CD14-positive monocyte (primary cell): Measurements from ENCODE around the gene FAF1. TPM values are rescaled to one million over a fixed set of nuclear protein-coding genes. Genes with fewer than 3 reads are reported as not detected.
A peak's percentile ranks its signal among the peaks of the same experiment; 100 is the strongest.
"Not testable (repeated sequence)": the region's sequence is repeated elsewhere in the genome, so short reads cannot be mapped to it uniquely, and the experiment has no call there.

Experiments used
- DNase-seq, 3 donors: peaks; one replicate each; pipeline ENCODE4 v3.0.0-alpha.2; 2011 to 2022
- H2AFZ ChIP-seq: 2 replicates; pipeline ENCODE4 v1.6.0; 2012; ENCODE audit warnings: mild to moderate bottlenecking, low read depth, low read length, inconsistent platforms; ENCODE audit not compliant: insufficient read depth, poor library complexity, severe bottlenecking
- H3K27ac ChIP-seq, 2 donors: 1 replicate in 1 of 2; 2 replicates in 1 of 2; pipeline ENCODE4 v1.5.1; 2012 to 2013; ENCODE audit warnings: low read length in 2 of 2, control low read depth in 1 of 2, inconsistent platforms in 1 of 2, low read depth in 1 of 2, mild to moderate bottlenecking in 1 of 2
- H3K27me3 ChIP-seq, 2 donors: one replicate each; pipeline versions ENCODE4 v1.6.0 to v1.6.1; 2011 to 2013; ENCODE audit warnings: low read length in 2 of 2; ENCODE audit not compliant: control insufficient read depth in 2 of 2, insufficient read depth in 2 of 2
- H3K36me3 ChIP-seq, 2 donors: replicated peaks in 1 of 2; 1 replicate in 1 of 2; 2 replicates in 1 of 2; pipeline versions ENCODE4 v1.5.1 to v1.6.1; 2012 to 2013; ENCODE audit warnings: low read length in 2 of 2, control low read depth in 1 of 2, inconsistent platforms in 1 of 2, mild to moderate bottlenecking in 1 of 2; ENCODE audit not compliant: insufficient read depth in 2 of 2, control insufficient read depth in 1 of 2
- H3K4me1 ChIP-seq, 2 donors: 1 replicate in 1 of 2; 2 replicates in 1 of 2; pipeline versions ENCODE4 v1.5.1 to v1.6.1; 2012 to 2013; ENCODE audit warnings: low read length in 2 of 2, control low read depth in 1 of 2, inconsistent platforms in 1 of 2, mild to moderate bottlenecking in 1 of 2, moderate library complexity in 1 of 2; ENCODE audit not compliant: insufficient read depth in 2 of 2, control insufficient read depth in 1 of 2
- H3K4me2 ChIP-seq: replicated peaks from 2 replicates; pipeline ENCODE3; 2012; ENCODE audit warnings: low read length, moderate library complexity, mild to moderate bottlenecking; ENCODE audit not compliant: poor library complexity, severe bottlenecking; ENCODE audit errors: extremely low read depth
- H3K4me3 ChIP-seq, 3 experiments: fragments of 200-600 bp in 1 of 3; sonication (generic) in 1 of 3; replicated peaks in 1 of 3; 1 replicate in 2 of 3; 2 replicates in 1 of 3; pipeline ENCODE4 v1.5.1; 2011 to 2013; ENCODE audit warnings: low read length in 3 of 3, mild to moderate bottlenecking in 3 of 3, control low read depth in 2 of 3, low read depth in 2 of 3, inconsistent platforms in 1 of 3, moderate library complexity in 1 of 3
- H3K79me2 ChIP-seq: 2 replicates; pipeline ENCODE4 v1.6.0; 2012; ENCODE audit warnings: mild to moderate bottlenecking, control low read depth, inconsistent platforms, low read length, moderate library complexity; ENCODE audit not compliant: insufficient read depth
- H3K9ac ChIP-seq: 2 replicates; pipeline ENCODE4 v1.6.0; 2017; ENCODE audit warnings: low read length, mild to moderate bottlenecking; ENCODE audit not compliant: insufficient read depth, poor library complexity, severe bottlenecking
- H3K9me3 ChIP-seq, 2 donors: replicated peaks in 1 of 2; 1 replicate in 1 of 2; 2 replicates in 1 of 2; pipeline versions ENCODE4 v1.5.1 to v1.6.1; 2012 to 2013; ENCODE audit warnings: low read length in 2 of 2, control low read depth in 1 of 2; ENCODE audit not compliant: control insufficient read depth in 1 of 2, insufficient read depth in 1 of 2
- H4K20me1 ChIP-seq: 2 replicates; pipeline ENCODE4 v1.6.0; 2012; ENCODE audit warnings: mild to moderate bottlenecking, low read length, control low read depth, moderate library complexity; ENCODE audit not compliant: insufficient read depth
- H3K27ac Mint-ChIP-seq, 7 donors: one replicate each; pipeline ENCODE4 v1.8.0; 2020; ENCODE audit warnings: mild to moderate bottlenecking in 7 of 7, mixed read lengths in 7 of 7, moderate library complexity in 6 of 7, inconsistent platforms in 2 of 7
- H3K27me3 Mint-ChIP-seq, 3 donors: one replicate each; pipeline ENCODE4 v1.8.0; 2021 to 2022; ENCODE audit warnings: low read depth in 3 of 3, mild to moderate bottlenecking in 3 of 3, mixed read lengths in 3 of 3, moderate library complexity in 3 of 3, inconsistent platforms in 1 of 3
- H3K36me3 Mint-ChIP-seq, 2 donors: one replicate each; pipeline ENCODE4 v1.8.0; 2020; ENCODE audit warnings: mixed read lengths in 2 of 2, inconsistent platforms in 1 of 2, mild to moderate bottlenecking in 1 of 2
- H3K4me1 Mint-ChIP-seq: one replicate; pipeline ENCODE4 v1.8.0; 2020; ENCODE audit warnings: mild to moderate bottlenecking, mixed read lengths
- H3K4me3 Mint-ChIP-seq, 2 donors: one replicate each; pipeline ENCODE4 v1.8.0; 2020; ENCODE audit warnings: mild to moderate bottlenecking in 2 of 2, mixed read lengths in 2 of 2, moderate library complexity in 1 of 2
- H3K9me3 Mint-ChIP-seq, 7 donors: one replicate each; pipeline ENCODE4 v1.8.0; 2020 to 2022; ENCODE audit warnings: mixed read lengths in 7 of 7, mild to moderate bottlenecking in 6 of 7, moderate library complexity in 6 of 7, inconsistent platforms in 2 of 7
- WGBS: methylation state at CpG from one replicate; pipeline ENCODE4 v1.1.5; 2013; ENCODE audit warnings: missing lambda C conversion rate; ENCODE audit not compliant: insufficient coverage; 5-methylcytosine and 5-hydroxymethylcytosine counted together
- intact Hi-C, 2 donors: fragments of 100-400 bp; cut with micrococcal nuclease; formaldehyde crosslinking; loops; one replicate each; pipeline versions ENCODE4 v1.15.0 to v1.15.1; 2023
- polyA plus RNA-seq, 3 donors: library from polyadenylated mRNA; depleted of rRNA in 1 of 3; unstranded in 2 of 3; stranded (reverse) in 1 of 3; fragments of 300-500 nt in 2 of 3; fragments of >200 nt in 1 of 3; fragmentation: Illumina TruSeq in 2 of 3; gene quantifications; 1 replicate in 2 of 3; 2 replicates in 1 of 3; pipeline ENCODE4 v1.2.3, GENCODE V29; 2012 to 2021
- TF ChIP-seq, protein P1 (sequence below): fragments of 200-600 bp; IDR thresholded peaks from one replicate; pipeline ENCODE4 v1.8.0; 2022; ENCODE audit warnings: antibody characterized with exemption, mild to moderate bottlenecking

FAF1 gene
- polyA plus RNA-seq, 3 donors = 11.4 to 29.6 (median 16.9) TPM

DNA sequence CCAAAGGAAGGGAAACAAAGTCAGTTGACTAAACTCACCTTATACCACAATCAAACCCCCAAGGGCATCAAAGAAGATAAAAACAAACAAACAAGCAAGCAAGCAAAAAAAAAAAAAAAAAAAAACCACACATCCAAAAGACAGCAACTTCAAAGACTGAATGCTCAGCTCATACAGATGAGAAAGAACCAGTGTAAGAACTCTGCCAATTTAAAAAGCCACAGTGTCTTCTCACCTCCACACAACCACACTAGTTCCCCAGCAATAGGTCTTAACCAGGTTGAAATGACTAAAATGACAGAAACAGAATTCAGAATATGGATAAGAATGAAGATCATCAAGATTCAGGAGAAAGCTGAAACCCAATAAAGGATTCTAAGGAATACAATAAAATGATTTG, 193.4 kb downstream of the FAF1 start:
- Mint-ChIP-seq H3K4me1 (peaks cover 4% of the 10 kb centered on the region), H3K27me3 (no peaks in the 10 kb centered on the region), H3K4me3 (no peak overlapping the region), H3K9me3 (no peaks in the 10 kb centered on the region), H3K27ac (no peak overlapping the region), H3K36me3 (peaks cover 23 to 32% of the 10 kb centered on the region in 2 donors)
- Histone ChIP-seq H4K20me1 (no peaks in the 10 kb centered on the region), H3K4me1 (no peaks in the 10 kb centered on the region), H2AFZ (no peak overlapping the region), H3K9me3 (no peaks in the 10 kb centered on the region), H3K9ac (no peak overlapping the region), H3K79me2 (no peaks in the 10 kb centered on the region), H3K4me3 (no peak overlapping the region), H3K4me2 (no peak overlapping the region), H3K27ac (no peak overlapping the region), H3K36me3 (peaks cover 0 to 7% of the 10 kb centered on the region in 2 donors), H3K27me3 (no peaks in the 10 kb centered on the region)
- intact Hi-C loops = no loop called here
- TF ChIP-seq, protein P1, sequence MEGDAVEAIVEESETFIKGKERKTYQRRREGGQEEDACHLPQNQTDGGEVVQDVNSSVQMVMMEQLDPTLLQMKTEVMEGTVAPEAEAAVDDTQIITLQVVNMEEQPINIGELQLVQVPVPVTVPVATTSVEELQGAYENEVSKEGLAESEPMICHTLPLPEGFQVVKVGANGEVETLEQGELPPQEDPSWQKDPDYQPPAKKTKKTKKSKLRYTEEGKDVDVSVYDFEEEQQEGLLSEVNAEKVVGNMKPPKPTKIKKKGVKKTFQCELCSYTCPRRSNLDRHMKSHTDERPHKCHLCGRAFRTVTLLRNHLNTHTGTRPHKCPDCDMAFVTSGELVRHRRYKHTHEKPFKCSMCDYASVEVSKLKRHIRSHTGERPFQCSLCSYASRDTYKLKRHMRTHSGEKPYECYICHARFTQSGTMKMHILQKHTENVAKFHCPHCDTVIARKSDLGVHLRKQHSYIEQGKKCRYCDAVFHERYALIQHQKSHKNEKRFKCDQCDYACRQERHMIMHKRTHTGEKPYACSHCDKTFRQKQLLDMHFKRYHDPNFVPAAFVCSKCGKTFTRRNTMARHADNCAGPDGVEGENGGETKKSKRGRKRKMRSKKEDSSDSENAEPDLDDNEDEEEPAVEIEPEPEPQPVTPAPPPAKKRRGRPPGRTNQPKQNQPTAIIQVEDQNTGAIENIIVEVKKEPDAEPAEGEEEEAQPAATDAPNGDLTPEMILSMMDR = no peak
- DNase-seq = no peak

DNA sequence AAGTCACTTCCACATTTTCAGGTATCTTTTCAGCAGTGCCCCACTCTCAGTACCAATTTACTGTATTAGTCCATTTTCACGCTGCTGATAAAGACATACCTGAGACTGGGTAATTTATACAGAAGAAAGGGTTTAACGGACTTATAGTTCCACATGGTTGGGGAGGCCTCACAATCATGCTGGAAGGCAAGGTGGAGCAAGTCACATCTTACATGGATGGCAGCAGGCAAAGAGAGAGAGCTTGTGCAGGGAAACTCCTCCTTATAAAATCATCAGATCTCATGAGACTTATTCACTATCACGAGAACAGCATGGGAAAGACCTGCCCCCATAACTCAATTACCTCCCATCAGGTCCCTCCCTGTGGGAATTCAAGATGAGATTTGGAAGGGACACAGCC, 203.5 kb downstream of the FAF1 start:
- H2AFZ ChIP-seq, H3K4me1 ChIP-seq, H3K9ac ChIP-seq, H3K4me3 Mint-ChIP-seq, H4K20me1 ChIP-seq, H3K27me3 ChIP-seq, H3K4me2 ChIP-seq, intact Hi-C loops, H3K79me2 ChIP-seq, H3K4me3 ChIP-seq, H3K4me1 Mint-ChIP-seq, DNase-seq, H3K27ac ChIP-seq, H3K27me3 Mint-ChIP-seq, H3K27ac Mint-ChIP-seq: not testable (repeated sequence)
- H3K9me3 Mint-ChIP-seq = peaks cover 12 to 27% (median 21%) of the 10 kb centered on the region in 7 donors
- H3K36me3 ChIP-seq = peaks cover 0 to 13% of the 10 kb centered on the region in 2 donors
- no CpG with 5 or more reads among the region's 3 CpGs for WGBS
- H3K36me3 Mint-ChIP-seq = peaks cover 20 to 38% of the 10 kb centered on the region in 2 donors
- peaks cover 5 to 15% of the 10 kb centered on the region in 2 donors for H3K9me3 ChIP-seq

DNA sequence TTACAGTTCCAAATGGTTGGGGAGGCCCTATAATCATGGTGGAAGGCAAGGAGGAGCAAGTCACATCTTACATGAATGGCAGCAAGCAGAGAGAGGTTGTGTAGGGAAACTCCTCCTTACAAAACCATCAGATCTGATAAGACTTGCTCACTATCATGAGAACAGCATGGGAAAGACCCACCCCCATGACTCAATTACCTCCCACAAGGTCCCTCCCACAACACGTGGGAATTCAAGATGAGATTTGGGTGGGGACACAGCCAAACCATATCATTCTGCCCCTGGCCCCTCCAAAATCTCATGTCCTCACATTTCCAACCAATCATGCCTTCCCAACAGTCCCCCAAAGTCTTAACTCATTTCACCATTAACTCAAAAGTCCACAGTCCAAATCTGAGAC, 205.3 kb downstream of the FAF1 start:
- H3K4me3 Mint-ChIP-seq, H3K4me2 ChIP-seq, H3K4me1 ChIP-seq, H3K4me1 Mint-ChIP-seq, H2AFZ ChIP-seq, H3K27ac ChIP-seq, H3K4me3 ChIP-seq, intact Hi-C loops, H3K27me3 Mint-ChIP-seq, DNase-seq, H4K20me1 ChIP-seq, H3K9ac ChIP-seq, H3K79me2 ChIP-seq, H3K27me3 ChIP-seq: not testable (repeated sequence)
- peaks cover 13 to 28% of the 10 kb centered on the region in 2 donors for H3K36me3 Mint-ChIP-seq
- H3K27ac Mint-ChIP-seq = peak overlapping the region in 1 of 7 donors; percentile 37
- H3K9me3 ChIP-seq = peaks cover 5 to 15% of the 10 kb centered on the region in 2 donors
- peaks cover 0 to 13% of the 10 kb centered on the region in 2 donors for H3K36me3 ChIP-seq
- WGBS = 80% methylated on average over 1 of the region's 1 CpG
- peaks cover 11 to 21% (median 14%) of the 10 kb centered on the region in 7 donors for H3K9me3 Mint-ChIP-seq
